Mammary microvascular endothelial cell (primary cell): Measurements from ENCODE around the gene CACNG4. TPM values are rescaled to one million over a fixed set of nuclear protein-coding genes. Genes with fewer than 3 reads are reported as not detected.

Source experiments
- total RNA-seq: library from RNA; depleted of rRNA; stranded (reverse); fragments of >200 nt; gene quantifications from 2 replicates; pipeline ENCODE4 v1.2.3, GENCODE V29; 2015

Gene CACNG4
- total RNA-seq = not detected in 2 replicates

GRCh38 chr17:66963909-66964771, at the start of gene CACNG4:
Gene CACNG4 (plus strand): TSS chr17:66964707. CDS start chr17:66964912, 205 bp downstream.

GRCh38 chr17:67044016-67044772, 79.7 kb downstream of the CACNG4 start, which contains the start of gene CACNG1:
Gene CACNG1 (plus strand): TSS chr17:67044554. CDS start chr17:67044661, 107 bp downstream.

Other genes with a start within 250 kb of the CACNG4 start
- not detected in 2 replicates for gene CACNG5, start 129.6 kb upstream of the CACNG4 start, total RNA-seq
- not detected in 2 replicates for gene CACNG1, start 79.8 kb downstream of the CACNG4 start, total RNA-seq